WTC11 (cell line): ENCODE measurements around the gene BMPR1B. TPM values are rescaled to one million over a fixed set of nuclear protein-coding genes. Genes with fewer than 3 reads are reported as not detected.

ENCODE experiments used
- ATAC-seq: fragments of 200-7000 bp; cut with Tn5 transposase; 2 replicates; pipeline ENCODE4 v1.10.0; 2021; ENCODE audit warnings: mild to moderate bottlenecking, moderate library complexity
- CTCF ChIA-PET: fragments of 300-600 bp; sonication (Branson Sonifier 250); formaldehyde crosslinking; loops from one replicate; lab custom pipeline; 2021; ENCODE audit warnings: antibody characterized with exemption; lab: Charles Lee
- POLR2A ChIA-PET: fragments of 350-600 bp; sonication (Branson Sonifier 250); formaldehyde crosslinking; loops from one replicate; lab custom pipeline; 2021; ENCODE audit warnings: antibody characterized with exemption; lab: Charles Lee
- DNase-seq: peaks from one replicate; pipeline ENCODE4 v3.0.0; 2021; ENCODE audit warnings: low spot score
- H3K27ac Mint-ChIP-seq: 2 replicates; pipeline ENCODE4 v1.8.0; 2021; ENCODE audit warnings: mixed read lengths
- H3K27me3 Mint-ChIP-seq: 2 replicates; pipeline ENCODE4 v1.8.0; 2021; ENCODE audit warnings: low read depth, mild to moderate bottlenecking, moderate library complexity, mixed read lengths
- H3K36me3 Mint-ChIP-seq: 2 replicates; pipeline ENCODE4 v1.8.0; 2021; ENCODE audit warnings: mixed read lengths
- H3K4me1 Mint-ChIP-seq: 2 replicates; pipeline ENCODE4 v1.8.0; 2022; ENCODE audit warnings: mixed read lengths
- H3K4me3 Mint-ChIP-seq: 2 replicates; pipeline ENCODE4 v1.8.0; 2021; ENCODE audit warnings: mild to moderate bottlenecking, moderate library complexity, mixed read lengths
- H3K9me3 Mint-ChIP-seq: 2 replicates; pipeline ENCODE4 v1.8.0; 2021; ENCODE audit warnings: mixed read lengths
- ARID4B ChIP-seq: sonication (generic); formaldehyde crosslinking; IDR thresholded peaks from 2 replicates; pipeline ENCODE4 v1.8.0; 2023; ENCODE audit warnings: missing genetic modification reagents, mild to moderate bottlenecking, borderline replicate concordance
- CBFB ChIP-seq: sonication (generic); formaldehyde crosslinking; IDR thresholded peaks from 2 replicates; pipeline ENCODE4 v1.8.1; 2022; ENCODE audit warnings: mild to moderate bottlenecking, low read depth, missing genetic modification reagents
- CTCF ChIP-seq: fragments of 200-600 bp; IDR thresholded peaks from 2 replicates; pipeline ENCODE4 v1.8.0; 2022; ENCODE audit warnings: antibody characterized with exemption
- FOXJ3 ChIP-seq: sonication (generic); formaldehyde crosslinking; IDR thresholded peaks from 2 replicates; pipeline ENCODE4 v1.9.0; 2021; ENCODE audit warnings: missing genetic modification reagents, mild to moderate bottlenecking, borderline replicate concordance
- GRHL2 ChIP-seq: fragments of 250-450 bp; sonication (Bioruptor Pico); IDR thresholded peaks from 2 replicates; pipeline ENCODE4 v1.8.0; 2022; ENCODE audit warnings: mild to moderate bottlenecking, moderate library complexity; ENCODE audit not compliant: insufficient replicate concordance, severe bottlenecking
- HMGA2 ChIP-seq: fragments of 250-450 bp; sonication (Bioruptor Pico); IDR thresholded peaks from 2 replicates; pipeline ENCODE4 v1.4.0; 2021; ENCODE audit warnings: mild to moderate bottlenecking, moderate library complexity
- HMGXB4 ChIP-seq: sonication (generic); formaldehyde crosslinking; IDR thresholded peaks from 2 replicates; pipeline ENCODE4 v1.8.1; 2023; ENCODE audit warnings: mild to moderate bottlenecking, moderate library complexity, missing genetic modification reagents
- JUN ChIP-seq: sonication (generic); formaldehyde crosslinking; IDR thresholded peaks from 2 replicates; pipeline ENCODE4 v1.8.0; 2023; ENCODE audit warnings: mild to moderate bottlenecking, missing genetic modification reagents
- MYBL2 ChIP-seq: sonication (generic); formaldehyde crosslinking; IDR thresholded peaks from 2 replicates; pipeline ENCODE4 v1.8.1; 2023; ENCODE audit warnings: mild to moderate bottlenecking, moderate library complexity, missing genetic modification reagents
- NFATC4 ChIP-seq: fragments of 250-450 bp; sonication (Bioruptor Pico); IDR thresholded peaks from 2 replicates; pipeline ENCODE4 v1.9.0; 2021; ENCODE audit warnings: mild to moderate bottlenecking
- NFE2L1 ChIP-seq: sonication (generic); formaldehyde crosslinking; IDR thresholded peaks from 2 replicates; pipeline ENCODE4 v1.8.1; 2023; ENCODE audit warnings: missing genetic modification reagents
- NR2C2 ChIP-seq: sonication (generic); formaldehyde crosslinking; IDR thresholded peaks from 2 replicates; pipeline ENCODE4 v1.8.0; 2022; ENCODE audit warnings: mild to moderate bottlenecking, missing genetic modification reagents
- NR3C1 ChIP-seq: sonication (generic); formaldehyde crosslinking; conservative IDR thresholded peaks from 2 replicates; pipeline ENCODE4 v1.8.1; 2023; ENCODE audit warnings: low read depth, mild to moderate bottlenecking, missing genetic modification reagents
- SP1 ChIP-seq: sonication (generic); formaldehyde crosslinking; conservative IDR thresholded peaks from 2 replicates; pipeline ENCODE4 v1.8.1; 2022; ENCODE audit warnings: missing genetic modification reagents
- TCF7 ChIP-seq: sonication (generic); formaldehyde crosslinking; IDR thresholded peaks from 2 replicates; pipeline ENCODE4 v1.8.0; 2022; ENCODE audit warnings: mild to moderate bottlenecking, low read depth, missing genetic modification reagents, moderate library complexity
- TP53 ChIP-seq: sonication (generic); formaldehyde crosslinking; IDR thresholded peaks from 2 replicates; pipeline ENCODE4 v1.8.1; 2023; ENCODE audit warnings: mild to moderate bottlenecking, missing genetic modification reagents
- USF1 ChIP-seq: sonication (generic); formaldehyde crosslinking; IDR thresholded peaks from 2 replicates; pipeline ENCODE4 v1.8.0; 2022; ENCODE audit warnings: mild to moderate bottlenecking, missing genetic modification reagents
- ZBTB21 ChIP-seq: sonication (generic); formaldehyde crosslinking; IDR thresholded peaks from 2 replicates; pipeline ENCODE4 v1.8.1; 2023; ENCODE audit warnings: mild to moderate bottlenecking, missing genetic modification reagents, borderline replicate concordance
- ZNF121 ChIP-seq: sonication (generic); formaldehyde crosslinking; IDR thresholded peaks from 2 replicates; pipeline ENCODE4 v1.8.0; 2023; ENCODE audit warnings: missing genetic modification reagents
- ZNF232 ChIP-seq: sonication (generic); formaldehyde crosslinking; IDR thresholded peaks from 2 replicates; pipeline ENCODE4 v1.8.0; 2022; ENCODE audit warnings: mild to moderate bottlenecking, missing genetic modification reagents
- ZNF416 ChIP-seq: fragments of 250-450 bp; sonication (Bioruptor Pico); IDR thresholded peaks from 2 replicates; pipeline ENCODE4 v1.9.0; 2021; ENCODE audit warnings: mild to moderate bottlenecking, inconsistent platforms
- ZNF423 ChIP-seq: fragments of 250-450 bp; sonication (Bioruptor Pico); IDR thresholded peaks from 2 replicates; pipeline ENCODE4 v2.1.2; 2022; ENCODE audit warnings: mild to moderate bottlenecking, moderate library complexity
- total RNA-seq: library from RNA; stranded (reverse); gene quantifications from 3 replicates; pipeline ENCODE4 v1.2.3, GENCODE V29; 2021
- TF ChIP-seq, protein P1 (sequence below): fragments of 250-450 bp; sonication (Bioruptor Pico); conservative IDR thresholded peaks from 2 replicates; pipeline ENCODE4 v1.9.0; 2021; ENCODE audit warnings: mild to moderate bottlenecking
- TF ChIP-seq, protein P2 (sequence below): sonication (generic); formaldehyde crosslinking; IDR thresholded peaks from 2 replicates; pipeline ENCODE4 v1.8.1; 2022; ENCODE audit warnings: missing genetic modification reagents, borderline replicate concordance

The BMPR1B gene
- total RNA-seq, 1 experiment from 2014 or later = 0.77 TPM

- TF ChIP-seq ZNF232 = no peak
- TF ChIP-seq NFE2L1 (CRISPR knock-in tag) = no peak
Measured at GRCh38 chr4:94782707-94783106, 25.0 kb downstream of the BMPR1B start (continued).

DNA sequence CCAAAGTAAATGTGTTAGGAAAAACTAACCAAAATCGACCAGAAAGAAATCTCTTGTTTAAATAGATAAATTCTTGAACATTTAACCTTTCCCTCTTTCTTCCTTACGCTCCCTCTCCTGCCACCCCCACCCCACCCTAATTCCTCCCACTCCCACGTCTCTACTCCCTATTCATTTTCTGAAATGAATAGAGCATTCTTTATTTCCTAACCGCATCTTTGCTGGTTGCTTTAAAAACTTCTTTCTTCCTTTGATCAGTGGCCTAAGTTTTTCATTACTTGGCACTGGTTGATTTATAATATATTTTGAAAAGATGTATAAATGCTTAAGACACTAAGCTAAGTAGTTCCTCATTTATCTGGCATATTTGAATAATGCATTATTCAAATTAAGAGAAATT is 33.9 kb downstream of the BMPR1B start:
- DNase-seq (no peak), ATAC-seq (no peak)
- Mint-ChIP-seq H3K9me3 (no peaks in the 10 kb centered on the region), H3K36me3 (no peaks in the 10 kb centered on the region), H3K27ac (no peak overlapping the region), H3K4me1 (no peaks in the 10 kb centered on the region), H3K4me3 (no peak overlapping the region), H3K27me3 (no peaks in the 10 kb centered on the region)
- POLR2A ChIA-PET = no interaction called here
- no peak for TF ChIP-seq FOXJ3 (CRISPR knock-in tag)
- TF ChIP-seq ZNF423 (CRISPR knock-in tag) = no peak
- no peak for TF ChIP-seq SP1 (CRISPR knock-in tag)
- no peak for TF ChIP-seq TP53 (CRISPR knock-in tag)
- no peak for TF ChIP-seq ZNF121 (CRISPR knock-in tag)
- no peak for TF ChIP-seq USF1
- no peak for TF ChIP-seq ZNF416
- TF ChIP-seq HMGXB4 (CRISPR knock-in tag) = no peak
- TF ChIP-seq NR2C2 (CRISPR knock-in tag) = no peak
- TF ChIP-seq CBFB (CRISPR knock-in tag) = no peak
- CTCF ChIA-PET = no interaction called here

GRCh38 chr4:94798808-94799207 is 41.1 kb downstream of the BMPR1B start:
- Mint-ChIP-seq H3K4me3 (no peak overlapping the region), H3K4me1 (no peaks in the 10 kb centered on the region), H3K27ac (no peak overlapping the region), H3K9me3 (peaks cover 3% of the 10 kb centered on the region; the same call in 1 of the 2 replicates), H3K27me3 (no peaks in the 10 kb centered on the region), H3K36me3 (no peaks in the 10 kb centered on the region)
- POLR2A ChIA-PET = interaction anchor here (0.6 kb wide), 1 partner anchor 159 kb away, joined by 4 read pairs; no protein-coding TSS in a partner anchor
- CTCF ChIA-PET = no interaction called here
- DNase-seq (no peak), ATAC-seq (no peak)
- no peak for TF ChIP-seq NR3C1 (CRISPR knock-in tag)
- no peak for TF ChIP-seq TP53 (CRISPR knock-in tag)
- TF ChIP-seq NFATC4 = no peak
- no peak for TF ChIP-seq MYBL2
- TF ChIP-seq, protein P1, sequence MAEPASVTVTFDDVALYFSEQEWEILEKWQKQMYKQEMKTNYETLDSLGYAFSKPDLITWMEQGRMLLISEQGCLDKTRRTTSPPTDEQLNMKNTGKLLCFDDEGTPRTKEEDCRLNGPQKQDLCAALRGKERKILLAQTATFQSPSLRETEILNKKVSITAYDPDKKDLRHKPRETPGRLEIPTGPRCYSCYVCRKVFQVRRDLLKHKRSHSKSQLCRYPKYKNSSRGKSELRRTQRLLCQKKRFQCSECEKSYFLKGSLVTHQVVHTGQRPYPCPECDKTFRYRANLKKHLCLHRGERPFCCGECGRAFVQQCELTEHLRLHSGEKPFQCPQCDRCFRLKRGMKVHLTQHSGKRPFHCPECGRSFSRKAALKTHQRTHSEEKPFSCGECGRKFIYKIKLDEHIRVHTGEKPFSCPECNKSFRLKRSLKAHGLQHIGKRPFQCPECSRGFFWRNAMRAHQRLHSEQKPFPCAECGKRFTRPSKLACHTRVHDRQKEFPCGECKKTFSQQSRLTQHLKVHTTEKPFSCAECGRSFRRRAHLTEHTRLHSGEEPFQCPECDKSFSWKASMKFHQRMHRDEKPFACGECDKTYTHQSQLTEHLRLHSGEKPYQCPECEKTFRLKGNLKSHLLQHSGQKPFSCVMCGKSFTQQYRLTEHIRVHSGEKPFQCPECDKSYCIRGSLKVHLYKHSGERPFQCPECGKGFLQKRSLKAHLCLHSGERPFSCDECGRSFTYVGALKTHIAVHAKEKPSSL = no peak
- no peak for TF ChIP-seq TCF7
- TF ChIP-seq, protein P2, sequence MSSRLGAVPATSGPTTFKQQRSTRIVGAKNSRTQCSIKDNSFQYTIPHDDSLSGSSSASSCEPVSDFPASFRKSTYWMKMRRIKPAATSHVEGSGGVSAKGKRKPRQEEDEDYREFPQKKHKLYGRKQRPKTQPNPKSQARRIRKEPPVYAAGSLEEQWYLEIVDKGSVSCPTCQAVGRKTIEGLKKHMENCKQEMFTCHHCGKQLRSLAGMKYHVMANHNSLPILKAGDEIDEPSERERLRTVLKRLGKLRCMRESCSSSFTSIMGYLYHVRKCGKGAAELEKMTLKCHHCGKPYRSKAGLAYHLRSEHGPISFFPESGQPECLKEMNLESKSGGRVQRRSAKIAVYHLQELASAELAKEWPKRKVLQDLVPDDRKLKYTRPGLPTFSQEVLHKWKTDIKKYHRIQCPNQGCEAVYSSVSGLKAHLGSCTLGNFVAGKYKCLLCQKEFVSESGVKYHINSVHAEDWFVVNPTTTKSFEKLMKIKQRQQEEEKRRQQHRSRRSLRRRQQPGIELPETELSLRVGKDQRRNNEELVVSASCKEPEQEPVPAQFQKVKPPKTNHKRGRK (CRISPR knock-in tag) = no peak
- no peak for TF ChIP-seq ARID4B (CRISPR knock-in tag)
- TF ChIP-seq GRHL2 = no peak
- no peak for TF ChIP-seq CTCF
- TF ChIP-seq HMGA2 (CRISPR knock-in tag) = no peak
- TF ChIP-seq SP1 (CRISPR knock-in tag) = no peak
- no peak for TF ChIP-seq ZBTB21 (CRISPR knock-in tag)
- no peak for TF ChIP-seq JUN (CRISPR knock-in tag)
